Esophagus muscularis mucosa (tissue), 4 donors: ENCODE results near the gene VPS33A. TPM values are rescaled to one million over a fixed set of nuclear protein-coding genes. Genes with fewer than 3 reads are reported as not detected.
A peak's percentile ranks its signal among the peaks of the same experiment; 100 is the strongest.

Experiments used
- DNase-seq: peaks from one replicate; pipeline ENCODE4 v3.0.0-alpha.2; 2017; ENCODE audit errors: extremely low spot score
- H3K27ac ChIP-seq, 4 donors: fragments of 200-600 bp; sonication (generic); replicated peaks in 1 of 4; 1 replicate in 3 of 4; 2 replicates in 1 of 4; pipeline ENCODE4 v1.5.1; 2016 to 2019; ENCODE audit warnings: mild to moderate bottlenecking in 1 of 4
- H3K27me3 ChIP-seq, 4 donors: fragments of 200-600 bp; sonication (generic); one replicate each; pipeline versions ENCODE4 v1.5.1 to v1.6.0; 2016 to 2019
- H3K36me3 ChIP-seq, 4 donors: fragments of 200-600 bp; sonication (generic); one replicate each; pipeline ENCODE4 v1.5.1; 2016 to 2019
- H3K4me1 ChIP-seq, 4 donors: fragments of 200-600 bp; sonication (generic); one replicate each; pipeline ENCODE4 v1.5.1; 2016 to 2019
- H3K4me3 ChIP-seq, 4 donors: fragments of 200-600 bp; sonication (generic); 1 replicate in 2 of 4; 2 replicates in 2 of 4; pipeline ENCODE4 v1.5.1; 2016 to 2019; ENCODE audit warnings: mild to moderate bottlenecking in 4 of 4, moderate library complexity in 1 of 4
- H3K9me3 ChIP-seq, 4 donors: fragments of 200-600 bp; sonication (generic); 1 replicate in 3 of 4; 2 replicates in 1 of 4; pipeline ENCODE4 v1.5.1; 2016 to 2019
- EP300 ChIP-seq: sonication (generic); formaldehyde crosslinking; IDR thresholded peaks from one replicate; pipeline ENCODE4 v1.6.1; 2017; ENCODE audit warnings: antibody characterized with exemption
- POLR2A ChIP-seq: fragments of 450-650 bp; IDR thresholded peaks from one replicate; pipeline ENCODE4 v1.6.1; 2017; ENCODE audit warnings: antibody characterized with exemption, moderate library complexity, mild to moderate bottlenecking, low read depth
- POLR2AphosphoS5 ChIP-seq, 2 donors: sonication (generic); formaldehyde crosslinking; IDR thresholded peaks; one replicate each; pipeline ENCODE4 v1.6.1; 2017; ENCODE audit warnings: antibody characterized with exemption in 2 of 2
- WGBS: methylation state at CpG from one replicate; pipeline ENCODE4 v1.1.5; 2018; 5-methylcytosine and 5-hydroxymethylcytosine counted together
- intact Hi-C: fragments of 100-400 bp; cut with DNase I; formaldehyde crosslinking; loops from one replicate; pipeline ENCODE4 v1.15.1; 2023
- small RNA-seq, 3 donors: library from RNA; depleted of rRNA; stranded (forward); fragments of <200 nt; gene quantifications; one replicate each; pipeline ENCODE3, GENCODE V24; 2016
- total RNA-seq, 4 donors: library from RNA; depleted of rRNA; stranded (reverse); fragments of >200 nt; gene quantifications; one replicate each; pipeline versions ENCODE4 v1.1.0 to v1.2.1, GENCODE V29; 2016
- TF ChIP-seq, protein P1 (sequence below), 3 experiments: fragments of 200-600 bp in 2 of 3; fragments of 450-650 bp in 1 of 3; sonication (generic) in 2 of 3; IDR thresholded peaks; one replicate each; pipeline ENCODE4 v1.5.1; 2017 to 2019; ENCODE audit warnings: antibody characterized with exemption in 3 of 3, mild to moderate bottlenecking in 2 of 3, moderate library complexity in 1 of 3

The VPS33A gene
- total RNA-seq, 4 donors from 2014 or later: 12.5 to 15.7 (median 14.7) TPM

DNA sequence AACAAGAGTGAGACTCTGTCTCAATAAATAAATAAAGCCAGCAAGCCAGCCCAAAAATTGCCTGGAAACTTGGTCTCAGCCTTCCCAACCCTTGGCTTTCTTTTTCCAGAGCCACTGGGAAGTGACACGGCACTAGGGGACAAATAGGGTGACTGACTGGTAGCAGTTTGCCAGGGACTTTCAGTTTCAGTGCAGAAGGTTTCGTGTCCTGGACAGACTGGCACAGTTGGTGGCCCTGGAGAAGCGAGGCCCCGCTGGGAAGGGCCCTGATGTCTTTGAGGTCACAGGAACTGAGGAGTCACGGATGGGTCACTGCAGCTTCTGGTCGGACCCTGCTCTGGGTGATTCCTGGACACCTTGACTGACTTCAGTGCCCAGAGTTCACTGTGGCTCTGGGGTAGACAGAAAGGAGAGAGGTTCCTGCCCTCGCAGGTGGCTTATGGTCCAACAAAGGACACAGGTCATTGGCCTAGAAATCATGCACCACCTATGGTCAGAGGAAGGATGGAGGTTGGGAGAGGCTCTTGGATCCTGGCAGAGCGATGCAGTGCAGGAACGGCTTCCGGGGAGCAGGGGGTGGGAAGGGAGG lies 80.7 kb downstream of the VPS33A start:
- Histone ChIP-seq H3K9me3 (no peaks in the 10 kb centered on the region), H3K27ac (no peak overlapping the region), H3K4me1 (peaks cover 0 to 13% (median 12%) of the 10 kb centered on the region in 4 donors), H3K4me3 (no peak overlapping the region), H3K27me3 (peaks cover 0 to 17% (median 0%) of the 10 kb centered on the region in 4 donors), H3K36me3 (no peaks in the 10 kb centered on the region)
- WGBS: 86% methylated on average over 9 of the region's 10 CpGs
- no peak for TF ChIP-seq POLR2A
- TF ChIP-seq, protein P1, sequence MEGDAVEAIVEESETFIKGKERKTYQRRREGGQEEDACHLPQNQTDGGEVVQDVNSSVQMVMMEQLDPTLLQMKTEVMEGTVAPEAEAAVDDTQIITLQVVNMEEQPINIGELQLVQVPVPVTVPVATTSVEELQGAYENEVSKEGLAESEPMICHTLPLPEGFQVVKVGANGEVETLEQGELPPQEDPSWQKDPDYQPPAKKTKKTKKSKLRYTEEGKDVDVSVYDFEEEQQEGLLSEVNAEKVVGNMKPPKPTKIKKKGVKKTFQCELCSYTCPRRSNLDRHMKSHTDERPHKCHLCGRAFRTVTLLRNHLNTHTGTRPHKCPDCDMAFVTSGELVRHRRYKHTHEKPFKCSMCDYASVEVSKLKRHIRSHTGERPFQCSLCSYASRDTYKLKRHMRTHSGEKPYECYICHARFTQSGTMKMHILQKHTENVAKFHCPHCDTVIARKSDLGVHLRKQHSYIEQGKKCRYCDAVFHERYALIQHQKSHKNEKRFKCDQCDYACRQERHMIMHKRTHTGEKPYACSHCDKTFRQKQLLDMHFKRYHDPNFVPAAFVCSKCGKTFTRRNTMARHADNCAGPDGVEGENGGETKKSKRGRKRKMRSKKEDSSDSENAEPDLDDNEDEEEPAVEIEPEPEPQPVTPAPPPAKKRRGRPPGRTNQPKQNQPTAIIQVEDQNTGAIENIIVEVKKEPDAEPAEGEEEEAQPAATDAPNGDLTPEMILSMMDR (IDR thresholded peaks at IDR 0.05): no peak
- no peak for TF ChIP-seq EP300
- no peak for TF ChIP-seq POLR2AphosphoS5 (IDR thresholded peaks at IDR 0.05)
- no peak for DNase-seq
- intact Hi-C loops: no loop called here

DNA sequence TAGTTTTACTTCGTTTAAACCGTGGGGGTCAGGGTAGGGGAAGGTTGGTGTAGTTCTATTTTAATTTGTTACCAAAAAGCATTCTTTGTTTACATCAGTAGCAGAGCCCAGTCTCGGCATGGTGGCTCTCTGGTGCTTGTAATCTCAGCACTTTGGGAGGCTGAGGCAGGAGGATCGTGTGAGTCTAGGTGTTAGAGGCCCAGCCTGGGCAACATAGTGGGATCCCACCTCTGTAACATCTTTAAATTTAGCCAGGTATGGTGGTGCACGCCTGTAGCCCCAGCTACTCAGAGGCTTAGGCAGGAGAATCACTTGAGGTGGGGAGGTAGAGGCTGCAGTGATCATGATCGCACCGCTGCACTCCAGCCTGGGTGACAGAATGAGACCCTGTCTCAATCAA lies 81.2 kb downstream of the VPS33A start:
- Histone ChIP-seq H3K9me3 (no peaks in the 10 kb centered on the region), H3K27me3 (peaks cover 0 to 12% (median 0%) of the 10 kb centered on the region in 4 donors), H3K27ac (no peak overlapping the region), H3K36me3 (no peaks in the 10 kb centered on the region), H3K4me3 (no peak overlapping the region), H3K4me1 (peaks cover 0 to 13% (median 12%) of the 10 kb centered on the region in 4 donors)
- WGBS: 96% methylated on average over 7 of the region's 7 CpGs
- intact Hi-C loops: no loop called here
- no peak for TF ChIP-seq POLR2A
- no peak for TF ChIP-seq EP300
- TF ChIP-seq, protein P1 (IDR thresholded peaks at IDR 0.05): no peak
- TF ChIP-seq POLR2AphosphoS5 (IDR thresholded peaks at IDR 0.05): no peak
- DNase-seq: no peak

DNA sequence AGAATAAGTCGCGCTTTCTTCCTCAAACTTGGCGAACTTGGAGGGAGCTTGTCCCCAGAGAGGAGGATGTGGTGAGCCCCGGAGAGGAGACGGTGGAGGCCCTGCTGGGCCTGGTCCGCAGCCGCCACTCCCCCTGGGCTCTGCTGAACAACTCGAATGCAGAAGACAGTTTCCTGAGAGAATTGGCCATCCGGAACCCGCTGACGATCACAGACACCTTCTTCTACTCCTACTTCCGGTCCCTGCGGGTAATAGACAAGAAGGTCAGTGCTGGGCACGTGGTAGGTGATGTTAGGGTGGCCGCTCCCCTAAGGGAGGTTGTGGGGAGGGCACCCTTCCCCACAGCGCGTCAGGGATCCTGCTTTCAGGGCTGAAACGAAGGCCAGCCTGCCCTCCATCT lies 81.8 kb downstream of the VPS33A start:
- Histone ChIP-seq H3K4me1 (peaks cover 0 to 13% (median 12%) of the 10 kb centered on the region in 4 donors), H3K36me3 (no peaks in the 10 kb centered on the region), H3K27me3 (peaks cover 0 to 9% (median 0%) of the 10 kb centered on the region in 4 donors), H3K4me3 (no peak overlapping the region), H3K27ac (no peak overlapping the region), H3K9me3 (no peaks in the 10 kb centered on the region)
- 81% methylated on average over 14 of the region's 18 CpGs for WGBS
- TF ChIP-seq POLR2AphosphoS5 (IDR thresholded peaks at IDR 0.05) (no peak), POLR2A (no peak)
- no peak for DNase-seq
- intact Hi-C loops: no loop called here

DNA sequence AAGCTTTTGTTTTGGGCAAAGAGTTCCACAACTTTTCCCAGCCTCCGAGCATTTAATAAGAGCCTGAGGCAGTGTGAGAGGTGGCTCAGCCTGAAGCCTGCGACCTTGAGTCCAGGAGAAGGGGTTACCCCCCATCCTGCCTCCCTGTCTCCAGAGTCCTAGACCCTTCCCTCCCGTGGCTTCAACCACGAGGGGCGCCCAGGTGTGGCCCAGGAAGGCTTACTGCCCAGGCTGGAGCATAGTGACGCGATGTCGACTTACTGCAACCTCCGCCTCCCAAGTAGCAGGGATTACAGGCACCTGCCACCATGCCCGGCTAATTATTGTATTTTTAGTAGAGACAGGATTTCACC lies 82.7 kb downstream of the VPS33A start:
- H3K4me1 ChIP-seq: peaks cover 0 to 13% (median 12%) of the 10 kb centered on the region in 4 donors
- peak overlapping the region; percentile 55 to 65 (median 61) for H3K4me3 ChIP-seq
- intact Hi-C loops: no loop called here
- H3K27ac ChIP-seq: no peak overlapping the region
- H3K9me3 ChIP-seq: no peaks in the 10 kb centered on the region
- DNase-seq: no peak
- no peaks in the 10 kb centered on the region for H3K36me3 ChIP-seq
- H3K27me3 ChIP-seq: peaks cover 0 to 9% (median 0%) of the 10 kb centered on the region in 4 donors
- WGBS: 89% methylated on average over 9 of the region's 10 CpGs
- no peak for TF ChIP-seq EP300
- TF ChIP-seq, protein P1 (IDR thresholded peaks at IDR 0.05): no peak
- no peak for TF ChIP-seq POLR2AphosphoS5 (IDR thresholded peaks at IDR 0.05)
- no peak for TF ChIP-seq POLR2A

DNA sequence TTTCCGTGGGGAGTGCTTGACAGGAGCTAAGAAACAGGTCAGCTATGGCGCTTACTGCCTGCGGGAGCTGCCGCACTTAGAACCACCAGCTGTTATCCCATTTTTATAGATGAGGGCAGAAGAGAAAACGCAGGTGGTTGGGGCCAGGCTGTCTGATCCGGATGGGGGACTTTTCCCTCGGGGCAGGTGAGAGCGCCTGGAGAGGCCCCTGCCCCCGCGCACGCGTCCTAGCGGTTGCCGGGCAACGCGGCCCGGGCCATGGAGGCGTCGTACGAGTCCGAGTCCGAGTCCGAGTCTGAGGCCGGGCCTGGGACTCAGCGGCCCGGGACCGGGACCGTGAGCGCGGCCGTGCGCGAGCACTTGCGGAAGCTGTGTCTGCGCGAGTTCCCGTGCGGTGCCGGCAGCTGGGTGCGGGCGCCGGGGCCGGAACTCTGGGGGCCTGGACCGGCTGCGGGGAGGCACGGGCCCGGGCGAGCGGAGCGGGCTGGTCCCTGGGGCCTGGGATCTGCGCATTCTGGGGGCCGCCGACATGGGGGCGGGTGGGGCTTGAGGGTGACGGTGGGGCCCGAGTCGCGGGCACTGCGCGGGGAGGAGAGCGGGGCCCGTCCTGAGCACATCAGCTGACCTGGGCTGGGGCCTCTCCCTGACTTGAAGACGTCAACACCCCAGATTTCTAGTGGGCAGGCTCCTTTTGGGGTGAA lies 83.3 kb downstream of the VPS33A start, which contains the start of gene LRRC43:
Gene LRRC43, plus strand, starts transcription at position 237 of the 701 bp plus-strand sequence. Its CDS starts 22 bp downstream, at position 259.
- no peak for DNase-seq
- H3K4me1 ChIP-seq: peaks cover 0 to 13% (median 12%) of the 10 kb centered on the region in 4 donors
- no peaks in the 10 kb centered on the region for H3K36me3 ChIP-seq
- no peak for TF ChIP-seq POLR2A
- 3% methylated on average over 18 of the region's 63 CpGs for WGBS
- H3K9me3 ChIP-seq: no peaks in the 10 kb centered on the region
- H3K4me3 ChIP-seq: peak within 1 kb of the TSS; percentile 55 to 65 (median 61)
- H3K27me3 ChIP-seq: peaks cover 0 to 9% (median 0%) of the 10 kb centered on the region in 4 donors
- no peak within 1 kb of the TSS for H3K27ac ChIP-seq
- intact Hi-C loops: no loop called here

Small RNAs within 50 kb of the gene (small RNA-seq; reads per million reads assigned to genes)
- gene DIABLO: 0 to 0.19 (median 0.17) reads per million in 3 donors

Other genes starting within 250 kb of the VPS33A start
- gene BCL7A, start 244.6 kb downstream of the VPS33A start, total RNA-seq: 10 to 100 TPM in 1 of 4 donors, 1 to 10 TPM in 3; 2.9 to 10.1 (median 6.3) TPM
- 10 to 100 TPM; 33.8 to 82.2 (median 50.9) TPM for gene MLXIP, start 187.7 kb downstream of the VPS33A start, total RNA-seq
- not detected for gene IL31, start 92.3 kb downstream of the VPS33A start, total RNA-seq
- gene LRRC43, start 83.4 kb downstream of the VPS33A start, total RNA-seq: 1 to 10 TPM in 2 of 4 donors, under 1 TPM in 1, not detected in 1; 0.99 to 2.5 (median 1.3) TPM
- not detected for gene B3GNT4, start 62.8 kb downstream of the VPS33A start, total RNA-seq
- gene DIABLO, start 40.4 kb downstream of the VPS33A start, total RNA-seq: 10 to 100 TPM; 30.8 to 43.6 (median 39.3) TPM
- gene CLIP1, start 156.2 kb upstream of the VPS33A start, total RNA-seq: 100 to 1,000 TPM; 234 to 263 (median 250) TPM
- gene ZCCHC8, start 234.4 kb upstream of the VPS33A start, total RNA-seq: 10 to 100 TPM; 12.1 to 19.1 (median 14.1) TPM